ENCODE data around the gene TFB2M.
A peak's percentile ranks its signal among the peaks of the same experiment; 100 is the strongest.
"Not testable (repeated sequence)": the region's sequence is repeated elsewhere in the genome, so short reads cannot be mapped to it uniquely, and the experiment has no call there.

The TFB2M gene

GRCh38 chr1:246566128-246566812 is at the start of gene TFB2M, which contains the start of gene CNST:
Gene TFB2M (minus strand): TSS chr1:246566261. CDS start chr1:246566138, 123 bp downstream.
Gene CNST (plus strand): TSS chr1:246566456. CDS start chr1:246591563, 25,107 bp downstream.
- DNase-seq (ENCODE audit: low spot score), result peak; percentile 97
- Mint-ChIP-seq H3K9me3 (no peaks in the 10 kb centered on the region), H3K36me3 (ENCODE audit: low read depth) (peaks cover 21% of the 10 kb centered on the region), H3K27ac (peak within 1 kb of the TSS; percentile 96), H3K27me3 (ENCODE audit: low read depth) (no peaks in the 10 kb centered on the region), H3K4me1 (ENCODE audit: low read depth) (peaks cover 34% of the 10 kb centered on the region), H3K4me3 (peak within 1 kb of the TSS; percentile 98)

- no peak overlapping the region for H3K27ac Mint-ChIP-seq
- H3K4me1 Mint-ChIP-seq (ENCODE audit: low read depth), result peaks cover 12% of the 10 kb centered on the region
- no peak for DNase-seq (ENCODE audit: low spot score)
- no peaks in the 10 kb centered on the region for H3K9me3 Mint-ChIP-seq
- no peak overlapping the region for H3K4me3 Mint-ChIP-seq
- peaks cover 4% of the 10 kb centered on the region for H3K36me3 Mint-ChIP-seq (ENCODE audit: low read depth)
- no peaks in the 10 kb centered on the region for H3K27me3 Mint-ChIP-seq (ENCODE audit: low read depth)
These were observed 47.2 kb upstream of the TFB2M start for GRCh38 chr1:246613096-246613758.

- Mint-ChIP-seq H3K4me1 (ENCODE audit: low read depth) (peaks cover 12% of the 10 kb centered on the region), H3K36me3 (ENCODE audit: low read depth) (peaks cover 2% of the 10 kb centered on the region), H3K9me3 (no peaks in the 10 kb centered on the region), H3K4me3 (no peak overlapping the region), H3K27me3 (ENCODE audit: low read depth) (no peaks in the 10 kb centered on the region), H3K27ac (no peak overlapping the region)
- no peak for DNase-seq (ENCODE audit: low spot score)
These were observed 43.6 kb upstream of the TFB2M start for GRCh38 chr1:246609632-246610031.

GRCh38 chr1:246608616-246609376 is 42.7 kb upstream of the TFB2M start:
- peaks cover 12% of the 10 kb centered on the region for H3K4me1 Mint-ChIP-seq (ENCODE audit: low read depth)
- DNase-seq (ENCODE audit: low spot score), result no peak
- H3K4me3 Mint-ChIP-seq, result no peak overlapping the region
- no peaks in the 10 kb centered on the region for H3K27me3 Mint-ChIP-seq (ENCODE audit: low read depth)
- H3K27ac Mint-ChIP-seq, result no peak overlapping the region
- peaks cover 2% of the 10 kb centered on the region for H3K36me3 Mint-ChIP-seq (ENCODE audit: low read depth)
- H3K9me3 Mint-ChIP-seq, result no peaks in the 10 kb centered on the region

- Mint-ChIP-seq H3K4me1 (ENCODE audit: low read depth) (peaks cover 18% of the 10 kb centered on the region), H3K27ac (no peak overlapping the region), H3K27me3 (ENCODE audit: low read depth) (no peaks in the 10 kb centered on the region), H3K9me3 (no peaks in the 10 kb centered on the region), H3K36me3 (ENCODE audit: low read depth) (peaks cover 6% of the 10 kb centered on the region), H3K4me3 (no peak overlapping the region)
- DNase-seq (ENCODE audit: low spot score), result no peak
These were observed 41.4 kb upstream of the TFB2M start for GRCh38 chr1:246607462-246607861.

- Mint-ChIP-seq H3K36me3 (ENCODE audit: low read depth) (peaks cover 13% of the 10 kb centered on the region), H3K4me1 (ENCODE audit: low read depth) (peaks cover 24% of the 10 kb centered on the region)
- H3K27me3 Mint-ChIP-seq (ENCODE audit: low read depth); H3K4me3 Mint-ChIP-seq; H3K9me3 Mint-ChIP-seq; H3K27ac Mint-ChIP-seq; DNase-seq (ENCODE audit: low spot score): not testable (repeated sequence)
These were observed 39.2 kb upstream of the TFB2M start for GRCh38 chr1:246605231-246605630.

- H3K4me3 Mint-ChIP-seq, result no peak overlapping the region
These were observed 36.1 kb upstream of the TFB2M start for GRCh38 chr1:246602194-246602593.

GRCh38 chr1:246600579-246600978 is 34.5 kb upstream of the TFB2M start:
- Mint-ChIP-seq H3K9me3 (no peaks in the 10 kb centered on the region), H3K36me3 (ENCODE audit: low read depth) (peaks cover 17% of the 10 kb centered on the region), H3K27me3 (ENCODE audit: low read depth) (no peaks in the 10 kb centered on the region), H3K27ac (no peak overlapping the region), H3K4me1 (ENCODE audit: low read depth) (peaks cover 16% of the 10 kb centered on the region), H3K4me3 (no peak overlapping the region)
- DNase-seq (ENCODE audit: low spot score), result no peak

More at GRCh38 chr1:246602194-246602593, 36.1 kb upstream of the TFB2M start:
- DNase-seq (ENCODE audit: low spot score), result peak; percentile 6
- Mint-ChIP-seq H3K27ac (no peak overlapping the region), H3K9me3 (no peaks in the 10 kb centered on the region), H3K36me3 (ENCODE audit: low read depth) (peaks cover 15% of the 10 kb centered on the region), H3K27me3 (ENCODE audit: low read depth) (no peaks in the 10 kb centered on the region), H3K4me1 (ENCODE audit: low read depth) (peaks cover 16% of the 10 kb centered on the region)

- Mint-ChIP-seq H3K36me3 (ENCODE audit: low read depth) (peaks cover 23% of the 10 kb centered on the region), H3K9me3 (no peaks in the 10 kb centered on the region), H3K27ac (no peak overlapping the region), H3K4me1 (ENCODE audit: low read depth) (peaks cover 16% of the 10 kb centered on the region), H3K27me3 (ENCODE audit: low read depth) (no peaks in the 10 kb centered on the region), H3K4me3 (no peak overlapping the region)
- no peak for DNase-seq (ENCODE audit: low spot score)
These were observed 33.3 kb upstream of the TFB2M start for GRCh38 chr1:246599315-246599714.

GRCh38 chr1:246597971-246598370 is 31.9 kb upstream of the TFB2M start:
- peaks cover 13% of the 10 kb centered on the region for H3K4me1 Mint-ChIP-seq (ENCODE audit: low read depth)
- H3K27me3 Mint-ChIP-seq (ENCODE audit: low read depth), result no peaks in the 10 kb centered on the region
- H3K36me3 Mint-ChIP-seq (ENCODE audit: low read depth), result peaks cover 22% of the 10 kb centered on the region
- DNase-seq (ENCODE audit: low spot score), result no peak
- no peaks in the 10 kb centered on the region for H3K9me3 Mint-ChIP-seq
- no peak overlapping the region for H3K4me3 Mint-ChIP-seq
- no peak overlapping the region for H3K27ac Mint-ChIP-seq

- Mint-ChIP-seq H3K27me3 (ENCODE audit: low read depth) (no peaks in the 10 kb centered on the region), H3K4me3 (no peak overlapping the region), H3K27ac (no peak overlapping the region), H3K36me3 (ENCODE audit: low read depth) (peaks cover 18% of the 10 kb centered on the region), H3K4me1 (ENCODE audit: low read depth) (peaks cover 9% of the 10 kb centered on the region), H3K9me3 (no peaks in the 10 kb centered on the region)
- DNase-seq (ENCODE audit: low spot score), result no peak
These were observed 31.3 kb upstream of the TFB2M start for GRCh38 chr1:246597340-246597739.

GRCh38 chr1:246595146-246595545 is 29.1 kb upstream of the TFB2M start:
- no peak overlapping the region for H3K27ac Mint-ChIP-seq
- DNase-seq (ENCODE audit: low spot score), result no peak
- no peaks in the 10 kb centered on the region for H3K4me1 Mint-ChIP-seq (ENCODE audit: low read depth)
- peaks cover 7% of the 10 kb centered on the region for H3K9me3 Mint-ChIP-seq
- peaks cover 29% of the 10 kb centered on the region for H3K36me3 Mint-ChIP-seq (ENCODE audit: low read depth)
- no peak overlapping the region for H3K4me3 Mint-ChIP-seq
- no peaks in the 10 kb centered on the region for H3K27me3 Mint-ChIP-seq (ENCODE audit: low read depth)

GRCh38 chr1:246592695-246593094 is 26.6 kb upstream of the TFB2M start:
- no peaks in the 10 kb centered on the region for H3K27me3 Mint-ChIP-seq (ENCODE audit: low read depth)
- peaks cover 36% of the 10 kb centered on the region for H3K36me3 Mint-ChIP-seq (ENCODE audit: low read depth)
- peaks cover 2% of the 10 kb centered on the region for H3K4me1 Mint-ChIP-seq (ENCODE audit: low read depth)
- H3K9me3 Mint-ChIP-seq, result peaks cover 12% of the 10 kb centered on the region
- DNase-seq (ENCODE audit: low spot score), result no peak
- no peak overlapping the region for H3K4me3 Mint-ChIP-seq
- H3K27ac Mint-ChIP-seq, result no peak overlapping the region

GRCh38 chr1:246591958-246592357 is 25.9 kb upstream of the TFB2M start:
- H3K36me3 Mint-ChIP-seq (ENCODE audit: low read depth), result peaks cover 32% of the 10 kb centered on the region
- H3K4me3 Mint-ChIP-seq, result no peak overlapping the region
- H3K27me3 Mint-ChIP-seq (ENCODE audit: low read depth), result no peaks in the 10 kb centered on the region
- no peak for DNase-seq (ENCODE audit: low spot score)
- H3K27ac Mint-ChIP-seq, result no peak overlapping the region
- peaks cover 12% of the 10 kb centered on the region for H3K9me3 Mint-ChIP-seq
- peaks cover 7% of the 10 kb centered on the region for H3K4me1 Mint-ChIP-seq (ENCODE audit: low read depth)

Data from T-helper 2 cell treated with Interferon-gamma antibody and Interleukin-4, amounts not matched to agents 5 μg/mL and 100 μg/mL, for 36 hours (primary cell).